GM21515 (cell line): Measurements from ENCODE around the gene CDCA3.
"Not testable (repeated sequence)": the region's sequence is repeated elsewhere in the genome, so short reads cannot be mapped to it uniquely, and the experiment has no call there.

Experiments
- ATAC-seq: cut with Tn5 transposase; IDR thresholded peaks from one replicate; pipeline ENCODE4 v1.9.1; 2021; ENCODE audit not compliant: unreplicated experiment

Gene CDCA3

GRCh38 chr12:6872073-6873048 lies 21.3 kb upstream of the CDCA3 start:
- peak; percentile 31 for ATAC-seq

GRCh38 chr12:6871052-6871957 lies 20.2 kb upstream of the CDCA3 start:
- ATAC-seq = no peak

GRCh38 chr12:6870304-6870703 lies 19.2 kb upstream of the CDCA3 start:
- ATAC-seq = not testable (repeated sequence)

- ATAC-seq = no peak
Measured at GRCh38 chr12:6869049-6870021, 18.2 kb upstream of the CDCA3 start.

GRCh38 chr12:6868211-6869048 lies 17.3 kb upstream of the CDCA3 start:
- ATAC-seq = no peak

GRCh38 chr12:6867413-6868210 lies 16.5 kb upstream of the CDCA3 start, which contains the start of gene TPI1:
Gene TPI1 (plus strand): TSS chr12:6867531. CDS start chr12:6867567, 36 bp downstream.
- ATAC-seq = peak; percentile 52

GRCh38 chr12:6866920-6867412 lies 15.9 kb upstream of the CDCA3 start:
- peak; percentile 3 for ATAC-seq

GRCh38 chr12:6866163-6866919 lies 15.3 kb upstream of the CDCA3 start:
- no peak for ATAC-seq

GRCh38 chr12:6865307-6865706 lies 14.2 kb upstream of the CDCA3 start:
- ATAC-seq = not testable (repeated sequence)

GRCh38 chr12:6863586-6864321 lies 12.7 kb upstream of the CDCA3 start:
- no peak for ATAC-seq

- ATAC-seq = no peak
Measured at GRCh38 chr12:6863033-6863432, 11.9 kb upstream of the CDCA3 start.

- ATAC-seq = no peak
Measured at GRCh38 chr12:6861391-6861790, 10.3 kb upstream of the CDCA3 start.

GRCh38 chr12:6860942-6861341 lies 9.9 kb upstream of the CDCA3 start:
- no peak for ATAC-seq

GRCh38 chr12:6860116-6860515 lies 9.0 kb upstream of the CDCA3 start:
- no peak for ATAC-seq

GRCh38 chr12:6858799-6859198 lies 7.7 kb upstream of the CDCA3 start:
- ATAC-seq = no peak

- ATAC-seq = no peak
Measured at GRCh38 chr12:6855322-6855721, 4.2 kb upstream of the CDCA3 start.

- ATAC-seq = no peak
Measured at GRCh38 chr12:6854036-6854435, 3.0 kb upstream of the CDCA3 start.
